ENCODE results near the gene RNF224. TPM values are rescaled to one million over a fixed set of nuclear protein-coding genes. Genes with fewer than 3 reads are reported as not detected.
A peak's percentile ranks its signal among the peaks of the same experiment; 100 is the strongest.

RNF224 gene
- total and polyA plus RNA-seq, 2 of the 13 experiments (the other 11 are each of a cell fraction or from before 2014, with no cell fraction given): 0.09 TPM; not detected in 1

- TF ChIP-seq THAP9 (CRISPR knock-in tag; IDR thresholded peaks at IDR 0.05; ENCODE audit: borderline replicate concordance): no peak
- peak; percentile 41; the same call in 1 of the 2 replicates for TF ChIP-seq ZNF331 (CRISPR knock-in tag; IDR thresholded peaks at IDR 0.05)
- TF ChIP-seq ZNF788 (CRISPR knock-in tag; IDR thresholded peaks at IDR 0.05; ENCODE audit: borderline replicate concordance): peak; percentile 87; the same call in 1 of the 2 replicates
- TF ChIP-seq CSRNP1 (CRISPR knock-in tag; IDR thresholded peaks at IDR 0.05): peak; percentile 81; the same call in 1 of the 2 replicates
- TF ChIP-seq SPEN (CRISPR knock-in tag; IDR thresholded peaks at IDR 0.05; ENCODE audit: low read depth): peak; percentile 90
- TF ChIP-seq TIGD3 (CRISPR knock-in tag; IDR thresholded peaks at IDR 0.05; ENCODE audit: borderline replicate concordance): 0 out of 2 replicates have a peak, but pooled peaks have one; percentile 28
- TF ChIP-seq ZNF709 (CRISPR knock-in tag; IDR thresholded peaks at IDR 0.05): no peak
- TF ChIP-seq ZFP82 (CRISPR knock-in tag; IDR thresholded peaks at IDR 0.05; ENCODE audit: borderline replicate concordance): no peak
- TF ChIP-seq MTA1 (CRISPR knock-in tag; IDR thresholded peaks at IDR 0.05; ENCODE audit: borderline replicate concordance): peak; percentile 41; the same call in 1 of the 2 replicates
- TF ChIP-seq MYNN (CRISPR knock-in tag; IDR thresholded peaks at IDR 0.05; ENCODE audit: low read depth): no peak
- TF ChIP-seq RORA (CRISPR knock-in tag; IDR thresholded peaks at IDR 0.05): no peak
- TF ChIP-seq MXD1 (CRISPR knock-in tag; IDR thresholded peaks at IDR 0.05): no peak; the same call in 1 of the 2 replicates
- no peak for TF ChIP-seq SMAD9 (CRISPR knock-in tag; IDR thresholded peaks at IDR 0.05)
- no peak for TF ChIP-seq HOXA9 (CRISPR knock-in tag; IDR thresholded peaks at IDR 0.05; ENCODE audit: borderline replicate concordance)
- no peak for TF ChIP-seq NR2C2 (CRISPR knock-in tag; IDR thresholded peaks at IDR 0.05; ENCODE audit: borderline replicate concordance)
- TF ChIP-seq ATF4 (CRISPR knock-in tag; IDR thresholded peaks at IDR 0.05): peak in 1 of 2 experiments; percentile 16; a peak in 1 of 4 replicates
- peak; percentile 85 for TF ChIP-seq THAP11 (CRISPR knock-in tag; IDR thresholded peaks at IDR 0.05)
- TF ChIP-seq TAF1 (CRISPR knock-in tag; IDR thresholded peaks at IDR 0.05): peak; percentile 85
- TF ChIP-seq ZFP36 (IDR thresholded peaks at IDR 0.05; ENCODE audit: borderline replicate concordance, low read depth, low read length, partially characterized antibody): no peak
- TF ChIP-seq JUND (CRISPR knock-in tag; IDR thresholded peaks at IDR 0.05): no peak; the same call in none of the 2 replicates
- no peak for TF ChIP-seq ATRX (CRISPR knock-in tag; IDR thresholded peaks at IDR 0.05; ENCODE audit: borderline replicate concordance)
- no peak for TF ChIP-seq XBP1 (CRISPR knock-in tag; IDR thresholded peaks at IDR 0.05)
Observed at GRCh38 chr9:137277329-137278041, 50.2 kb downstream of the RNF224 start, which contains the start of gene TOR4A (continued).
